HepG2 (cell line): ENCODE results near the gene CCT6A. TPM values are rescaled to one million over a fixed set of nuclear protein-coding genes. Genes with fewer than 3 reads are reported as not detected.

Experiments
- ATF1 ChIP-seq: IDR thresholded peaks from 2 replicates; pipeline ENCODE4 v1.6.1; 2016; ENCODE audit warnings: mild to moderate bottlenecking, control low read depth
- CAMTA2 ChIP-seq: sonication (generic); formaldehyde crosslinking; IDR thresholded peaks from 2 replicates; pipeline ENCODE4 v1.4.0; 2020; ENCODE audit warnings: mild to moderate bottlenecking, missing genetic modification reagents, borderline replicate concordance
- GABPB1 ChIP-seq: IDR thresholded peaks from 2 replicates; pipeline ENCODE4 v1.6.1; 2016; ENCODE audit warnings: mild to moderate bottlenecking, missing genetic modification reagents, moderate library complexity, missing compliant biosample characterization
- KAT7 ChIP-seq: IDR thresholded peaks from 2 replicates; pipeline ENCODE4 v1.6.1; 2018; ENCODE audit warnings: borderline replicate concordance, missing compliant biosample characterization
- KMT2B ChIP-seq: IDR thresholded peaks from 2 replicates; pipeline ENCODE4 v1.6.1; 2016; ENCODE audit warnings: missing genetic modification reagents, missing compliant biosample characterization
- MIER3 ChIP-seq: IDR thresholded peaks from 2 replicates; pipeline ENCODE4 v1.6.1; 2016; ENCODE audit warnings: missing compliant biosample characterization, borderline replicate concordance
- RELA ChIP-seq: sonication (generic); formaldehyde crosslinking; IDR thresholded peaks from 2 replicates; pipeline ENCODE4 v1.4.0; 2020; ENCODE audit warnings: missing genetic modification reagents
- SRSF9 ChIP-seq: fragments of 200-400 bp; formaldehyde crosslinking; IDR thresholded peaks from 2 replicates; pipeline ENCODE4 v1.6.1; 2018; ENCODE audit warnings: borderline replicate concordance, mild to moderate bottlenecking, low read depth, low read length; ENCODE audit not compliant: insufficient read depth, poor library complexity, severe bottlenecking
- TEAD3 ChIP-seq: optimal IDR thresholded peaks from 2 replicates; pipeline ENCODE3; 2016; ENCODE audit warnings: borderline replicate concordance
- THAP11 ChIP-seq: IDR thresholded peaks from 2 replicates; pipeline ENCODE4 v1.6.1; 2016; ENCODE audit warnings: missing biosample characterization, missing genetic modification reagents
- ZFP36L1 ChIP-seq: sonication (generic); formaldehyde crosslinking; IDR thresholded peaks from 2 replicates; pipeline ENCODE4 v1.8.0; 2022; ENCODE audit warnings: mild to moderate bottlenecking, missing genetic modification reagents, moderate library complexity
- ZFP37 ChIP-seq: sonication (generic); formaldehyde crosslinking; IDR thresholded peaks from 2 replicates; pipeline ENCODE4 v1.4.0; 2020; ENCODE audit warnings: missing genetic modification reagents, borderline replicate concordance
- ZNF546 ChIP-seq: sonication (generic); formaldehyde crosslinking; conservative IDR thresholded peaks from 2 replicates; pipeline ENCODE4 v1.8.1; 2023; ENCODE audit warnings: mild to moderate bottlenecking, missing genetic modification reagents
- ZNF598 ChIP-seq: sonication (generic); formaldehyde crosslinking; IDR thresholded peaks from 2 replicates; pipeline ENCODE4 v1.5.1; 2020; ENCODE audit warnings: mild to moderate bottlenecking, missing genetic modification reagents, borderline replicate concordance
- ZNF615 ChIP-seq: sonication (generic); formaldehyde crosslinking; IDR thresholded peaks from 2 replicates; pipeline ENCODE4 v1.5.0; 2020; ENCODE audit warnings: mild to moderate bottlenecking, missing genetic modification reagents, borderline replicate concordance
- ZNF788 ChIP-seq: sonication (generic); formaldehyde crosslinking; IDR thresholded peaks from 2 replicates; pipeline ENCODE4 v1.5.0; 2020; ENCODE audit warnings: mild to moderate bottlenecking, missing genetic modification reagents, borderline replicate concordance
- polyA plus RNA-seq, 8 experiments: library from polyadenylated mRNA; depleted of rRNA in 3 of 8; stranded (reverse) in 7 of 8; unstranded in 1 of 8; fragments of >200 nt; fragmentation: Illumina TruSeq in 4 of 8; extraction: Trizol in 4 of 8; gene quantifications; 2 replicates each; pipeline versions ENCODE4 v1.2.1 to v1.2.3, GENCODE V29; 2011 to 2016; ENCODE audit warnings: low read depth in 4 of 8, missing spikeins in 1 of 8, mixed read lengths in 1 of 8; ENCODE audit not compliant: insufficient read depth in 1 of 8
- total RNA-seq, 5 experiments: library from RNA; depleted of rRNA; stranded (reverse); fragments of >200 nt; fragmentation: Illumina TruSeq; extraction: Trizol; gene quantifications; 2 replicates each; pipeline ENCODE4 v1.2.3, GENCODE V29; 2016; ENCODE audit warnings: low read depth in 1 of 5
- TF ChIP-seq, protein P1 (sequence below): sonication (generic); formaldehyde crosslinking; IDR thresholded peaks from 2 replicates; pipeline ENCODE4 v1.5.1; 2020; ENCODE audit warnings: mild to moderate bottlenecking, missing genetic modification reagents, moderate library complexity
- TF ChIP-seq, protein P2 (sequence below): sonication (generic); formaldehyde crosslinking; IDR thresholded peaks from 2 replicates; pipeline ENCODE4 v1.8.0; 2022; ENCODE audit warnings: missing genetic modification reagents, low read depth, mild to moderate bottlenecking, borderline replicate concordance
- TF ChIP-seq, protein P3 (sequence below): sonication (generic); formaldehyde crosslinking; IDR thresholded peaks from 2 replicates; pipeline ENCODE4 v1.5.0; 2020; ENCODE audit warnings: mild to moderate bottlenecking, missing genetic modification reagents

The CCT6A gene
- total and polyA plus RNA-seq, 2 of the 13 experiments (the other 11 are each of a cell fraction or from before 2014, with no cell fraction given) = 219 to 292 TPM

DNA sequence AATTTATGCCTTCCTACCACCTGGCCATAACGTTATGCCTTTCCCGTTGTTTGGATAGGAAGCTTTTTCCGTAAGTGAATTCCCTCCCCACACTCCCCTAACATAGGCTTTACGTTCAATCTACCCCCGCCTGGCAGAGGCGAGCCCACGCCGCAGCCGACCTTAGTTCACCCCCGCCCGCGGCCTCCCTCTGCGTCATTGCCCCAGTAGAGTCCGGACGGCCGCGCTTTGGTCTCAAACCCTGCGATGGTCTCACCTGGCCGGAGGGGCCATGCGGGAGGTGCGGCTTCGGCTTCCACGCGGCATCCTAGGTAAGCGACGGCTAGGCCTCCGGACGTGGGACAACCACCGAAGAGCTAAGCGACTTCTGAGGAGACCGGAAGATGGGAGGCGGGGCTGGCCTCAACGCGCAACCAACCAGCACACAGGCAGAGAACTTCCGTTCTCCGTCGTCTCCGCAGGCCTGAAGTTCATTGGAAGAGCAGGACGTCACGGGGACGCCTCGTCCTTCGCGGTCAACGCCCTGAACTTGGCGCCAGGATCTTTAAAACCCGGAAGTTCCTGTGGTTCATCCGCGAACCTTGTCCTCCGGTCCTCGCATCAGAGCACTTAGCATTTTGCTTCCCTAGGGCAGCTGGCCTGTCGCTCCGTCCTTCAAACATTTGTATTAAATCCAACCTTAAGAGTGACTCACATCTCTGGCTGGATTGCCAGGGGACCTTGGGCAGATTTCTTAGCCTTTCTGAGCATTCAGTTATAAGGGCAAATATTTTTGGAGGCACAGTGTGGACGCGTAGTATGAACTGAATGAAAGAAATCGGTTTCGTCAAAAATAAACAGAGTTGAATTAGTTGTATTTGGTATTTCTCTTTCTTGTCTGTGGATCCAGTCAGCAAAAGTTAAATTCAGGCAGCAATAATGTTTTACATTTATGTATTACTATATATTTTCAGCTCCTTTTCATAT lies 54.8 kb downstream of the CCT6A start, which contains the start of gene CHCHD2 (continued):
- no peak; the same call in 1 of the 2 replicates for TF ChIP-seq ZNF615 (CRISPR knock-in tag)
- 0 out of 2 replicates have a peak, but pooled peaks have one; percentile 38 for TF ChIP-seq ZNF546
- TF ChIP-seq, protein P1, sequence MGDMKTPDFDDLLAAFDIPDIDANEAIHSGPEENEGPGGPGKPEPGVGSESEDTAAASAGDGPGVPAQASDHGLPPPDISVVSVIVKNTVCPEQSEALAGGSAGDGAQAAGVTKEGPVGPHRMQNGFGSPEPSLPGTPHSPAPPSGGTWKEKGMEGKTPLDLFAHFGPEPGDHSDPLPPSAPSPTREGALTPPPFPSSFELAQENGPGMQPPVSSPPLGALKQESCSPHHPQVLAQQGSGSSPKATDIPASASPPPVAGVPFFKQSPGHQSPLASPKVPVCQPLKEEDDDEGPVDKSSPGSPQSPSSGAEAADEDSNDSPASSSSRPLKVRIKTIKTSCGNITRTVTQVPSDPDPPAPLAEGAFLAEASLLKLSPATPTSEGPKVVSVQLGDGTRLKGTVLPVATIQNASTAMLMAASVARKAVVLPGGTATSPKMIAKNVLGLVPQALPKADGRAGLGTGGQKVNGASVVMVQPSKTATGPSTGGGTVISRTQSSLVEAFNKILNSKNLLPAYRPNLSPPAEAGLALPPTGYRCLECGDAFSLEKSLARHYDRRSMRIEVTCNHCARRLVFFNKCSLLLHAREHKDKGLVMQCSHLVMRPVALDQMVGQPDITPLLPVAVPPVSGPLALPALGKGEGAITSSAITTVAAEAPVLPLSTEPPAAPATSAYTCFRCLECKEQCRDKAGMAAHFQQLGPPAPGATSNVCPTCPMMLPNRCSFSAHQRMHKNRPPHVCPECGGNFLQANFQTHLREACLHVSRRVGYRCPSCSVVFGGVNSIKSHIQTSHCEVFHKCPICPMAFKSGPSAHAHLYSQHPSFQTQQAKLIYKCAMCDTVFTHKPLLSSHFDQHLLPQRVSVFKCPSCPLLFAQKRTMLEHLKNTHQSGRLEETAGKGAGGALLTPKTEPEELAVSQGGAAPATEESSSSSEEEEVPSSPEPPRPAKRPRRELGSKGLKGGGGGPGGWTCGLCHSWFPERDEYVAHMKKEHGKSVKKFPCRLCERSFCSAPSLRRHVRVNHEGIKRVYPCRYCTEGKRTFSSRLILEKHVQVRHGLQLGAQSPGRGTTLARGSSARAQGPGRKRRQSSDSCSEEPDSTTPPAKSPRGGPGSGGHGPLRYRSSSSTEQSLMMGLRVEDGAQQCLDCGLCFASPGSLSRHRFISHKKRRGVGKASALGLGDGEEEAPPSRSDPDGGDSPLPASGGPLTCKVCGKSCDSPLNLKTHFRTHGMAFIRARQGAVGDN (CRISPR knock-in tag) = peak; percentile 95
- TF ChIP-seq KMT2B (CRISPR knock-in tag) = peak; percentile 81
- TF ChIP-seq THAP11 (CRISPR knock-in tag) = peak; percentile 94
- TF ChIP-seq CAMTA2 = no peak
- 0 out of 2 replicates have a peak, but pooled peaks have one; percentile 36 for TF ChIP-seq KAT7 (CRISPR knock-in tag)
- TF ChIP-seq MIER3 = 0 out of 2 replicates have a peak, but pooled peaks have one; percentile 41
- TF ChIP-seq ZFP37 (CRISPR knock-in tag) = no peak
- TF ChIP-seq ZFP36L1 (CRISPR knock-in tag) = no peak; the same call in 1 of the 2 replicates
- 0 out of 2 replicates have a peak, but pooled peaks have one; percentile 50 for TF ChIP-seq ZNF788 (CRISPR knock-in tag)
- TF ChIP-seq, protein P2, sequence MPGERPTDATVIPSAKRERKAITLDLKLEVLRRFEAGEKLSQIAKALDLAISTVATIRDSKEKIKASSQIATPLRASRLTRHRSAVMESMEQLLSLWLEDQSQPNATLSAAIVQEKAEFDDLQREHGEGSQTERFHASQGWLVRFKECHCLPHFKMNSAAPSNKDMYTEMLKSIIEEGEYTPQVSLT (CRISPR knock-in tag) = no peak
- peak; percentile 61 for TF ChIP-seq TEAD3 (CRISPR knock-in tag)
- TF ChIP-seq ATF1 (CRISPR knock-in tag) = peak; percentile 81
- TF ChIP-seq ZNF598 (CRISPR knock-in tag) = peak; percentile 63; the same call in 1 of the 2 replicates
- TF ChIP-seq, protein P3, sequence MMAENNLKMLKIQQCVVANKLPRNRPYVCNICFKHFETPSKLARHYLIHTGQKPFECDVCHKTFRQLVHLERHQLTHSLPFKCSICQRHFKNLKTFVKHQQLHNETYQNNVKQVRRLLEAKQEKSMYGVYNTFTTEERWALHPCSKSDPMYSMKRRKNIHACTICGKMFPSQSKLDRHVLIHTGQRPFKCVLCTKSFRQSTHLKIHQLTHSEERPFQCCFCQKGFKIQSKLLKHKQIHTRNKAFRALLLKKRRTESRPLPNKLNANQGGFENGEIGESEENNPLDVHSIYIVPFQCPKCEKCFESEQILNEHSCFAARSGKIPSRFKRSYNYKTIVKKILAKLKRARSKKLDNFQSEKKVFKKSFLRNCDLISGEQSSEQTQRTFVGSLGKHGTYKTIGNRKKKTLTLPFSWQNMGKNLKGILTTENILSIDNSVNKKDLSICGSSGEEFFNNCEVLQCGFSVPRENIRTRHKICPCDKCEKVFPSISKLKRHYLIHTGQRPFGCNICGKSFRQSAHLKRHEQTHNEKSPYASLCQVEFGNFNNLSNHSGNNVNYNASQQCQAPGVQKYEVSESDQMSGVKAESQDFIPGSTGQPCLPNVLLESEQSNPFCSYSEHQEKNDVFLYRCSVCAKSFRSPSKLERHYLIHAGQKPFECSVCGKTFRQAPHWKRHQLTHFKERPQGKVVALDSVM = peak; percentile 49
- TF ChIP-seq SRSF9 = no peak
- TF ChIP-seq GABPB1 (CRISPR knock-in tag) = peak; percentile 98
- TF ChIP-seq RELA (CRISPR knock-in tag) = 0 out of 2 replicates have a peak, but pooled peaks have one; percentile 40
